Measurements from ENCODE around the gene TBL1X.

GRCh38 chrX:9786798-9787635 lies 322.2 kb downstream of the TBL1X start:
- TF ChIP-seq MAX (IDR thresholded peaks at IDR 0.05; ENCODE audit: insufficient read depth, insufficient read length) = no peak
- TF ChIP-seq CTCF (IDR thresholded peaks at IDR 0.05; ENCODE audit: extremely low read depth in 1 of 2, insufficient read depth in 1 of 2, low read depth in 1 of 2, low read length in 2 of 2) = no peak
- TF ChIP-seq EZH2 (IDR thresholded peaks at IDR 0.05; ENCODE audit: borderline replicate concordance, low read depth, low read length, severe bottlenecking) = no peak
- TF ChIP-seq POLR2AphosphoS5 (IDR thresholded peaks at IDR 0.05; ENCODE audit: insufficient read depth, low read depth, low read length) = no peak
- no peak for TF ChIP-seq FOS (IDR thresholded peaks at IDR 0.05; ENCODE audit: borderline replicate concordance, insufficient read depth, low read length)
- no peak for TF ChIP-seq POLR2A (IDR thresholded peaks at IDR 0.05; ENCODE audit: low read depth, low read length)
- no peak for TF ChIP-seq JUN (IDR thresholded peaks at IDR 0.05; ENCODE audit: borderline replicate concordance, insufficient read depth, insufficient read length, low read depth)

All from endothelial cell of umbilical vein (primary cell).